GM19463 (cell line): ENCODE data around the gene CCDC77.
A peak's percentile ranks its signal among the peaks of the same experiment; 100 is the strongest.
"Not testable (repeated sequence)": the region's sequence is repeated elsewhere in the genome, so short reads cannot be mapped to it uniquely, and the experiment has no call there.

ENCODE experiments used
- ATAC-seq: cut with Tn5 transposase; IDR thresholded peaks from one replicate; pipeline ENCODE4 v1.9.1; 2021; ENCODE audit warnings: mild to moderate bottlenecking, moderate library complexity; ENCODE audit not compliant: unreplicated experiment

Gene CCDC77

DNA sequence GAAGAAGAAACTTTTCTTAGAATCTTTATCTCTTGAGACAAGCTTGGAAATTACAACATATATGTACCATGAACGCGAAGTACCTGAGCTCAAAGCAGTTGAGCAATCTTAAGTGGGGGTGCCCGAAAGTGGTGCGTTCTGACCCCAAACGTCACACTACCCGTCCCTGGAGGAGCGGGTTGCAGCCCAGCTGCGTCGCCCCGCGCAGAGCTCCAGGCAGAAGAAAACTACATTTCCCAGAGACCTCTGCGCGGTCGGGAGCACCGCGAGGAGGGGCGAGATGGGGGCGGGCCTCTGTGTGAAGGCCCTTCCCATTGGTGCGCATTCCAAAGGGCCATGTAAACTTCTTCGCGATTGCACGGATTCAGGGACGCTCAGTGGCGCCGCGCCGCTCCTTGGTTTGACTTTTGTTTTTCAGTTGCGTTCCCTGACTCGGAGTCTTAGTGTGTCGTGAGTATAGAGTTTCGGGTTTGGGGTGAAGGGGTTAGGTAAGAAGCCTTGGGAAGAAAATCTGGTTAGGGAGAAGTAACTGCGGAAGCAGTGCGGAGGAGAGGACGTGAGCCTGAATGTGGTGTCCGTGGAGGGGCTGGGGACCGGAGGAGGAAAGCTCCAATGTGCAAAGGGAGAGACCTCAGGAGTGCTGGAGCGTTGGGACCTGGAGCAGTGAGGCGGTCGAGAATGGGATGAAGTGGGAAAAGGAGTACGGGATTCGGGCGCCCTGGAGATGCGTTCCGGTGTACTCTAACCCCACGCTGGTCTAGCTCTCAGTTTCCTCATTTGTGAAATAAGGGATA lies at the start of gene CCDC77:
CCDC77 (plus strand) TSS at position 410 of the 794 bp plus-strand sequence. CDS start 7,740 bp downstream, outside the sequence.
- ATAC-seq, result peak; percentile 97

DNA sequence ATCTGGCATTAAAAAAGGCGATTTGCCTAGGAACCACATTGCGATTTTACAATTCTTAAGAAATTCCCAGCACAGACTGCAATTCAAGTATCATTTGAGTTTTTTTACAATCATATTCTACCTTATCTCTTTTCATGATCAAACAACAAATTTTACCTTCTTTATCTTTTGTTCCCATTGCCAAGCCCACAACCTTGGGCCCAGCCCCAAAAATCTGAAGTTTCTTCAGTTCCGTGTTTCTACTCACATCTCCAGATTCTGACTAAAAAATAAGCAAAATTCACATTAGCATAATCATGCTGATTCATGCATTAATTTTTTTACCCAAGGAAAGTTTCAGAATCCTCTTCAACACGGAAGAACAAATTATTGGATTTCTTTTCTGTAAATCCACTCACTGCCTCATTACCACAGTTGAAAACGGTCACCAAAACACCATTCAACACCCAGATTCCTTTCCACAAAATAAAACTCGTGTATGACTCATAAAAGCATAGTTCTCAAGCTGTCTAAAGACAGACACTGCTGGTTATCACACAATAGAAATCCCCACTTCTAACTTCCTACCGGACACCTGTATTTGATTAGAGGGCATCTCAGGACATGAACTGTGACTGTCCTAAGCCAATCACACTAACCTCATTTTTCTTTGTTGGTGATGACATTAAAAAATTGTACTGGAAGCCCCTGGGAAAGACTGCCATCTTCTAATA lies 45.0 kb upstream of the CCDC77 start:
- ATAC-seq, result no peak

DNA sequence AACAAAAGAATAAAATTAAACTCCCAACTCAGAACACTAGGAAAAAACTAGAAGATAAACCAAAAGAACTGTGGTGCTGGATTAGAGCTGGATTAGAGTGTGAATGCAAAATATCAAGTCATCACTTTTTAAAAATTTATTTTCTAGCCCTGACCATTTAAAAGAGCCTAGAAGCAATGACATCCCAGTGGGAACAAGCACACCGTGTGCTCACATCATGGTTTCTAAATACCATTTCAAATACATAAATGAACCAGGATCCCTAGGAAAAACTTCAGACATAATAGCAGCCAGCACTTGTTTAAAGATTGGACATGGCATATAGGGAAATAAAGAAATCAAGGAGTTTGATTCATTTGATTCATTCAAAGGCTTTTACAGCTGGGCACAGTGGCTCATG lies 42.4 kb upstream of the CCDC77 start:
- ATAC-seq, result no peak

DNA sequence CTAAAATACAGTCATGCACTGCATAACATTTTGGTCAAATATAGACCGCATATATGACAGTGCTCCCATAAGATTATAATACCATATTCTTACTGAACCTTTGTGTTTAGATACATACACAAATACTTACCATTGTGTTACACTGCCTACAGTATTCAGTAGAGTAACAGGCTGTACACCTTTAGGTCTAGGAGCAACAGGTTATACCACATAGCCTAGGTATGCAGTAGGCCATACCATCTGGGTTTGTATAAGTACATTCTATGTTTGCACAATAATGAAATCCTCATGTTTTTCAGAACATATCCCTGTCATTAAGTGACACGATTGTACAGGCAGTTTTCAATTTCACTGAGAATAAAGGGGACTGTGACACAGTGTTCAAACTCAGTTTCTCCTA lies 34.6 kb upstream of the CCDC77 start:
- no peak for ATAC-seq

DNA sequence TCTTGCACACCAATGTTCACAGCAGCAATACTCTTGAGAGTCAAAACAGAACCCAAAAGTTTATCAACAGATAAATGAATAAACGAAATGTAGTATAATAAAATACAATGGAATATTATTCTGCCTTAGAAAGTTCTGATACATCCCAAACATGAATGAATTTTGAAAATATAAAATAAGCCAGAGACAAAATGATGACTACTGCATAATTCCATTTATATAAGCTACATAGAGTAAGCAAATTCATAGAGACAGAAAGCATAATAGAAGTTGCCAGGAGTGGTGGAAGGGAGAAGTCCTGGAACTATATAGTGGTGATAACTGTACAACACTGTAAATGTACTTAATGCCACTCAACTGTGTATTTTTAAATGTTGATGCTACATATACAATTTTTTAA lies 33.5 kb upstream of the CCDC77 start:
- ATAC-seq, result no peak

DNA sequence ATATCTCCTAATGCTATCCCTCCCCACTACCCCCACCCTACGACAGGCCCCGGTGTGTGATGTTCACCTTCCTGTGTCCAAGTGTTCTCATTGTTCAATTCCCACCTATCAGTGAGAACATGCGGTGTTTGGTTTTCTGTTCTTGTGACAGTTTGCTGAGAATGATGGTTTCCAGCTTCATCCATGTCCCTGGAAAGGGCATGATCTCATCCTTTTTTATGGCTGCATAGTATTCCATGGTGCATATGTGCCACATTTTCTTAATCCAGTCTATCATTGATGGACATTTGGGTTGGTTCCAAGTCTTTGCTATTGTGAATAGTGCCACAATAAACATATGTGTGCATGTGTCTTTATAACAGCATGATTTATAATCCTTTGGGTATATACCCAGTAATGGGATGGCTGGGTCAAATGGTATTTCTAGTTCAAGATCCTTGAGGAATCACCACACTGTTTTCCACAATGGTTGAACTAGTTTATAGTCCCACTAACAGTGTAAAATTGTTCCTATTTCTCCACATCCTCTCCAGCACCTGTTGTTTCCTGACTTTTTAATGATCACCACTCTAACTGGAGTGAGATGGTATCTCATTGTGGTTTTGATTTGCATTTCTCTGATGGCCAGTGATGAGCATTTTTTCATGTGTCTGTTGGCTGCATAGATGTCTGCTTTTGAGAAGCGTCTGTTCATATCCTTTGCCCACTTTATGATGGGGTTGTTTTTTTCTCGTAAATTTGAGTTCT lies 30.5 kb upstream of the CCDC77 start:
- not testable (repeated sequence) for ATAC-seq

DNA sequence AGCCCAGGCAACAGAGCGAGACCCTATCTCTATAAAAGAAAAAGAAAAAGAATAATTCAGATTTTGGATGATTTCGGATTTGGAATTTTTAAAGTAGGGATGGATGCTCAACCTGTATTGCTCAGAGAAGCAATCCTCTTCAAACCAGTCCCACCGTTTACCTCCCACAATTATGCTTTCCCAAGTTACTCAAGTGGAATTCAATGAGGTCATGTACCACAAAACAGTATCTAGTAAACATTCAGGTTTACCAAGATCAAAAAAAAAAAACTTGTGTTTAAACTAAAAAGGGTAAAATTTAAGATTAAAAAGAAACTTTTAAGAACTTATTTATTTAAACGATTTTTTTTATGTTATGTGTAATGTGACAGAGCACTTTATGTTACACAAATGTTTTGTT lies 14.8 kb upstream of the CCDC77 start:
- no peak for ATAC-seq

DNA sequence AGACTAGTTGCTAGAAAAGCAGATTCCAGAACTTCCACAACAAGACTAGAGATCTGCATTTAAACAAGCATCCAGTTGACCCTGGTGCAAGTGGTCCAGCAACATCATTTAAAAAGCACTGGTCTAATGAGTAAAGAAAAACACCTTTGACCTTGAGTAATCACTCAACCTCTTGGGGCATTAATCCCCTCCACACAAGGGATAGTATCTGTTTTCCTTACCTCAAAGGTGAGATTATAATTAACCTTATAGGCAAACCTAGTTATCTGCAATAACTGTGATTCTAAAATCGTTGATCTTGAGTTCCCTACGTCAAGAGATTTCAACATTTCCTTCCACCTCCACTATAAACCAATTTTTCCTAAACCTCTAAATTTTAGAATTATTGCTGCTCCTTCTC lies 13.4 kb upstream of the CCDC77 start:
- no peak for ATAC-seq

DNA sequence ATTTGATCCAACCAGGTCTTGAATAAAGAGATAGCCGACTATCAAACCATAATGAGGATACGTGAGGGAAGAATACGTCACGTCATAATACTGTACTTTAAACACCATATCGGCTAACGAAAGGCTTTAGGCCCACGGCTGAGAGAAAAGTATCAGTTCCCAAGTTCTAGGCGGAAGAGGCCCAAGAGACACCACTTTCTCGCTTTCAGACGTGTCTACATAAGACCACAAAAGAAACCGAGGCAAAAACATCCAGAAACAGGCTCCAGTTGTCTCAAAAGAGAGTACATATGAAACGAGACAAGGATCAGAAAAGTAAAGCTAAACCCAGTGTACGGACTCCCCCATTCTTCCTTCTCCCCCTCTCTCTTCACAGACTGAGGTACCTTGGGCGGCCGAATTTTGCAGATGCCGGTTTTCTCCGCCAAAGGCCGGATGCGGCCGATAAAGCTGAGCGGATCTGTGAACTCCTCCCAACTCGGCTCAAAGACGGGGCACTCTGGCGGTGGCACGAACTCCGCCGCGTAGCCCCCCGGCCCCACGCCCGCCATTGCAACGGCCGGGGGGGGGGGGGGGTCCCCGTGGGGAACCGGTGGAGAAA lies 12.8 kb upstream of the CCDC77 start:
- ATAC-seq, result peak; percentile 24

DNA sequence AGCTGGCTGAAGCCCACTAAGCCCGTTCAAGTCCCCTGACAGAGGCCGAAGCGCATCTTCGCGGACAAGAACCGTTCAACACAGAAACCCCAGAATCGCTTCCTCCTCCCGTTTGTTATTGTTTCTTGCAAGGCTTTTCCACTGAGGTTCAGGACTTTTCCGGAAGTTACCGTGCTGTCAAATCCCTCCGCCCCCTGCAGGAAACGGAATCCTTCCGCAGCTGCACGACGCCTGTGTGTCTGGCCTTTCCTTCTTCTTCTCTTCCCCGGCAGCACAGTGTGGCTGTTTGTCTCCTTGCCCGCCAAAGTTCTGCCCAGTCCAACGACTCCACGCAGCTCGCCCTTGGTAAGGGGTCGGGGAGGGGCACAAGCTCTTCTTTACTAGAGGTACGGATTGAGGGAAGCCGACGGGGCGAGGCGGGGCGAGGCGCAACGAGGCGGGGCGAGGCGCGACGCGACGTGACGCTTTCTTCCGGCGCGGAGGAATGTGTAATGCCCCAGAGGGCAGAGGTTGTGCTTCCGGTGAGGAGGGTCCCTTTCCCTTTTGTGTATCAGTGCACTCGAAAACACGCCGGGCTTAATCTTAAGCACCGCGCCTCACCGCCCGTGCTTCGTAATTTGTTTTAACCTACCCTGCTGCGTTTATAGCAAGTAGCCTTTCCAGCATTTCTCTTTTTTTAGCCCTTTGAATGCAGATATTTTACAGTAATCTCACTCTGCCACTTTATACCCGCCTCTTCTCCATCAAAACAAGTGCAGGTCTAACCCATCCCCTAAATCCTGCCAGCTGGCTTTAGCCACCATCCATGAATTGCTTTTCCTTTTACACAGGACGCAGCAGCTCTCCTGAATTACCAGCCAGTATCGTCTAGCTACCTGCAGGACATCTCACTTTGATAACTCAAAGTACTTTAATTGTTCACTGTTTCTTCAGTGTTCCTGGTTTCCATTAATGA lies 12.0 kb upstream of the CCDC77 start, which contains the start of gene KDM5A:
KDM5A (minus strand) TSS at position 179 of the 955 bp plus-strand sequence. CDS start 229 bp downstream, outside the sequence.
- ATAC-seq, result peak; percentile 95

DNA sequence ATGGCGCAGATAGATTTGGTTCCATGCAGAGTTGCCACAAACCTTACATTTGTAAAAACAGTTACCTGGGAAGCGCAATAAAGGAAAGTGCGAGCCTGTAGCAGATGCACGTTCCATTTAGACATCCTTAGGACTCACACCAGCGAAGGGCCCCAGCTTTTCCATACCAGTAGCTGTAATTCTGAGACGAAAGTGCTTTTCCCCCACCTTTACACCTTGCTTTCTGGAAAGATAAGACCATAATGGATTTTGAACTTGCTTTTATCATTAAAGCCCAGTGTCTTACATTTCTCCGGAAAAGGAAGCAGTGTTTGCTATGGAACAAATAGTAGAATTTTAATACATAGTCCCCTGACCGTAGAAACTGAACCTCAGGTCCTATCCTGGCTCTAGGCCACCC lies 616 bp upstream of the CCDC77 start:
- ATAC-seq, result no peak

DNA sequence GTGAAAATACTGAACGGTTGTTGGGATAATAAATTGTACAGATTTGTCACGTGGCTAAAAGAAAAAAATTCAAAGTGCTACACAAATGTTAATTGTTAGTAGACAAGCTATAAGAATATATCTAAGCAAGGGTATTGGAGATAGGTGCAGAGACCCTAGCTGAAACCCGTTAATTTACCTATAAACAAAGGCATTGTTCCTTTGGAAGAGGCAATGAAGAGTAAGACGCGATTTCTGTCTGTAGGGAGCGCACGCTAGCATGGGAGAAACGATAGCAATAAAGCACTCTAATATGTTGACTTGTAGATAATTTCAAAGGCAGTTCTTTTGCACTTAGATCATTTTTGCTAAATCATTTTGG lies 565 bp downstream of the CCDC77 start:
- ATAC-seq, result no peak

DNA sequence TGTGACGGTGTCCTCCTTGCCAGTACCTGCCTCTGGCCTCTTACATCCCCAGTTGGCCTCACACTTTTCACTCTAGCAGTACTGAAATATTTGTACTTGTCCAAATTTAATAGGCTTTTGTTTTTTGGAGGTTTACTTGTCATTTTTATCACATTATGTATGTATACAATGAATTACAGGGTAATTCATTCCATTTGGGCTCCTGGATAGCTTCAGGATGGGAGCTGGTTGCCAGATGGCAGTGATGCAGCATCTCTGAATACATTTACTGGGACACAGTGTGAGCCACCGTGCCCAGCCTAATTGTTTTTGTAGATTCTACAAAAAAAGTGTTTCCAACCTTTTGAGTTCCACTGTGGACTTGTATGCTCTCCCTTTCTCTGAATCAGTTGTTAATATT lies 13.4 kb downstream of the CCDC77 start:
- ATAC-seq, result no peak

DNA sequence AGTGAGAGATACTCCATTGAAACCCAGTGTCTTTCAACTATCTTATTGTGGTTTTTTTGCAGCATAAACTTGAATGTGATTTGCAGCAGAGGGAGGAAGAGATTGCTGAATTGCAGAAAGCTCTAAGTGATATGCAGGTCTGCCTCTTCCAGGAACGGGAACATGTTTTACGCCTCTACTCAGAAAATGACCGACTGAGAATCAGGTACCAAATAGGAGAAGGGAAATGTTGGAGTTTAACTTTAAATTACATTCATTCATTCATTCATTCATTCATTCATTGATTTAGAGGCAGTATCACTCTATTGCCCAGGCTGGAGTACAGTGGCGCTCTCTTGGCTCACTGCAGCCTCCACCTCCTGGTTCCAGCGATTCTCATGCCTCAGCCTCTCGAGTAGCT lies 17.0 kb downstream of the CCDC77 start:
- ATAC-seq, result no peak

DNA sequence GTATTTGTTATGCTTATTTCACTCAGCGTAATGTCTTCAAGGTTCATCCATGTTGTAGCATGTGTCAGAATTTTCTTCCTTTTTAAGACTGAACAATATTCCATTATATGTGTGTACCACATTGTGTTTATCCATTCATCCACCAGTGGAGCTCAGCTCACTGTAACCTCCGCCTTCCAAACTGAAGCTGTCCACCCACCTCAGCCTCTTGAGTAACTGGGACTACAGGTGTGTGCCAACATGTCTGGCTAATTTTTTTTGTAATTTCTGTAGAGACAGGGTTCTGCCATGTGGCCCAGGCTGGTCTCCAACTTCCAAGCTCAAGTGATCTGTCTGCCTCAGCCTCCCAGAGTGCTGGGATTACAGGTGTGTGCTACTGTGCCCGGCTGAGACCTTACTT lies 21.1 kb downstream of the CCDC77 start:
- no peak for ATAC-seq

DNA sequence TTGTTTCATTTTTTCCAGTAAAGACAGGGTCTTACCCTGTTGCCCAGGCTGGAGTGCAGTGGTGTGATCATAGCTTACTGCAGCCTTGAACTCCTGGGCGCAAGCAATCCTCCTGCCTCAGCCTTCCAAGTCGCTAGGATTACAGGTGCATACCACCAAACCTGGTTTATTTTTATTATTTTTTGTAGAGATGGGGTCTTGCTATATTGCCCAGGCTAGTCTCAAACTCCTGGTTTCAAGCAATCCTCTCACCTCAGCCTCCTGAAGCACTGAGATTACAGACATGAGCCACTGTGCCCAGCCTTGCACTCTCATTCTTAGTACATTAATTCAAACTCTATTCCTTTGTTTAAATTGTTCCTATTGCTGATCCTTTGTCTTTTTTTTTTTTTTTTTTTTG lies 34.3 kb downstream of the CCDC77 start:
- ATAC-seq, result not testable (repeated sequence)

DNA sequence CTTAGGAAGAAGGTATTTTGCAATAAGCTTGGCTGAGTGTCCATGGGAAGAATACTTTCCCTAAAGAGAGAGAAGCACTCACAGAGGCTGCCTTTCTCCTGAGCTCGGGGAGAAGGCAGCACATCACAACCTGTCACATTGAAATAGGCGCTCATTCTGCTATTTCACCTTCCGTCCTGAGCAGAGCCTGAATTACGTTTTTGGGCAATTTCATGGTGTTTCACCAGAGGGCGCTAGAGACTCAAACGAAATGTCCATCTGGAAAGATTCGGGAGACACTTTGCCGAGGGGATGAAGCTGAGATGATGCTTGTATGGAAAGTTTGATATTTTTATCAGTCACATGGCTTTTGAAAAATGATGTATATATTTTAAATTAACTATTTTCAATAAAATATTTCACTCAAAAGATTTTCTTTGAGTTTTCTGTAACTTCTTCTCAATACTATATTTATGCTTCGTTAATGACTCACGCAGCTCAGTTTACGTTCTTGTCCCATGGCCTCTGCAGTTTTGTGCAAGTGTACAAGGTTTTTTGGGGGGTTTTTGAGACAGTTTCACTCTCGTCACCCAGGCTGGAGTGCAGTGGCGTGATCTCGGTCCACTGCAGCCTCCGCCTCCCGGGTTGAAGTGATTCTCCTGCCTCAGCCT lies 40.9 kb downstream of the CCDC77 start:
- no peak for ATAC-seq

DNA sequence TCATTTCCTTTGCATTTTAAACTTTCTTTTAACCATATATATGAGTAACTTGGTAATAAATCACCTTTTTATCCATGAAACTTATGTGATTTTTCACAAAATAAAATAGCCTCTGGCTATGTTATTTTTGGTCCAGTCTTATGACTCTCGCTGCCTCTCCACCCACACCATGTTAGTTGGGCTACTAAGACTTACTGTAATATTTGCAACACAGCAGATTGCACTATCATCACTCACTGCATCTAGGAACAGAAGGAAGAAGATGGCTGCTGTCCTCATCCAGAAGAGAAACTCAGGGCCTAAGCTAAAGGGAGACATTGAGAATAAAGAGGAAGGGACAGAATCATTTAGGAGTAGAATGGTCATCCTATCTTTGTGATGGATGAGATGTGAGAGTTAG lies 45.7 kb downstream of the CCDC77 start:
- no peak for ATAC-seq

DNA sequence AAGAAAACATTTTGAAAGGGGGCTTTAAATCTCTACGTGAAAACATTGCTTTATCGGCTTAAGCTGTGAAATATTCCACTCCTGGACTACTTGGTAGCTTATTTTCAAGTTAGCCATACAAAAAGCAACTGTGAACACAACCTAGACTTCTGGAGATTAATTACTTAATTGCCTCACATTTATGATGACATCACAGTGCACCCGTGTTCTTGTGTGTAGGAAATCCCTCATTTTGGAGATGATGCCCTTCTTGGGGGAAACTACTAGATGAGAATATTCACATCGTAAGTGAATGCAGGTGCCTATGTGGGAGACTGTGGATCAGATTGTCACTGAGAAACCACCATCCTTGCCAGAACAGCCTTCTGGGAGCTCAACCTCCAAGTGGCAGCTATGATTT lies 47.8 kb downstream of the CCDC77 start:
- no peak for ATAC-seq

DNA sequence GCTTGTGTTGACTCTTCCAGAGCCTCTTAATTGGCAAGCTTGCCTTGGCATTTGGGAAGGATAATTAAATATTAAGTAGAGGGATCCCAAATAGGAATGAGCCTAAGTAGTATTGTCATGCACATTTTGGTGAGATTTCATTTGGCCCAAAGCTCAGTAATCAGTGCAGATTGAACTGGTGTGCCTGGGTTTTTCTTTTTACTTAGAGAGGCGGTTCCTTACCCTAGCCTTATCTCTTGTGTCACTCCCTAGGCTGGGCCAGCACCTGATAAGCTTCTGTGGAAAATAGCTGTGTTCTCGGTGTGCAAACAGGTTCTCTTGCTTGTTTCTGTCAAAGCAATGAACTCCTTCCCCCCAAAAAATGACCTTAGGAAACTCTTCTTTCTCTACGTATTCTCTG lies 49.0 kb downstream of the CCDC77 start:
- ATAC-seq, result no peak
